Endothelial cell of umbilical vein (primary cell): ENCODE results near the gene BLID. TPM values are rescaled to one million over a fixed set of nuclear protein-coding genes. Genes with fewer than 3 reads are reported as not detected.

Experiments used
- BruUV-seq: library from RNA; stranded (reverse); fragments of 400-500 nt; replicated peaks from 2 replicates; lab custom pipeline; 2021; lab: Mats Ljungman, UMichigan
- CTCF ChIA-PET: fragments of 300-600, 350-600 bp; sonication (Branson Sonifier 250); formaldehyde crosslinking; loops from one replicate; lab custom pipeline; 2021; ENCODE audit warnings: antibody characterized with exemption, inconsistent platforms; lab: Charles Lee
- POLR2A ChIA-PET: fragments of 300-600, 350-600 bp; sonication (Branson Sonifier 250); formaldehyde crosslinking; loops from one replicate; lab custom pipeline; 2021; ENCODE audit warnings: antibody characterized with exemption, inconsistent platforms; lab: Charles Lee
- DNase-seq: peaks from one replicate; pipeline ENCODE4 v3.0.0-alpha.2; 2011; ENCODE audit warnings: low read depth, low spot score
- FAIRE-seq: peaks from 2 replicates; lab custom pipeline; 2011; peaks lifted over from hg19 to GRCh38; lab: Jason Lieb, UNC
- H2AFZ ChIP-seq: 2 replicates; pipeline ENCODE4 v1.6.0; 2012; ENCODE audit warnings: low read depth, low read length, control low read depth, inconsistent platforms
- H3K27ac ChIP-seq: 2 replicates; pipeline ENCODE4 v1.5.1; 2011; ENCODE audit warnings: low read depth, mild to moderate bottlenecking, control low read depth, low read length, moderate library complexity; ENCODE audit not compliant: insufficient read depth
- H3K27me3 ChIP-seq, 2 experiments: 2 replicates each; pipeline versions ENCODE4 v1.6.0 to v1.6.1; 2011; ENCODE audit warnings: low read length in 2 of 2, mixed read lengths in 1 of 2; ENCODE audit not compliant: control insufficient read depth in 2 of 2, insufficient read depth in 2 of 2
- H3K36me3 ChIP-seq, 2 experiments: 2 replicates in 1 of 2; 3 replicates in 1 of 2; pipeline ENCODE4 v1.5.1; 2011; ENCODE audit warnings: low read length in 2 of 2, mild to moderate bottlenecking in 1 of 2, moderate library complexity in 1 of 2; ENCODE audit not compliant: control insufficient read depth in 2 of 2, insufficient read depth in 2 of 2; ENCODE audit errors: extremely low read depth in 1 of 2
- H3K4me1 ChIP-seq: 3 replicates; pipeline ENCODE4 v1.5.1; 2011; ENCODE audit warnings: mild to moderate bottlenecking, low read length; ENCODE audit not compliant: control insufficient read depth, insufficient read depth; ENCODE audit errors: extremely low read depth
- H3K4me2 ChIP-seq: 2 replicates; pipeline ENCODE4 v1.6.1; 2011; ENCODE audit warnings: low read length, control low read depth, mixed read lengths; ENCODE audit not compliant: insufficient read depth
- H3K4me3 ChIP-seq, 3 experiments: fragments of 200-600 bp in 1 of 3; sonication (generic), shearing (Covaris generic) in 1 of 3; replicated peaks in 1 of 3; 2 replicates each; pipeline ENCODE4 v1.5.1; 2011 to 2016; ENCODE audit warnings: control low read depth in 3 of 3, low read length in 3 of 3, mild to moderate bottlenecking in 2 of 3, inconsistent platforms in 1 of 3, low read depth in 1 of 3, moderate library complexity in 1 of 3; ENCODE audit not compliant: insufficient read depth in 1 of 3
- H3K79me2 ChIP-seq: 2 replicates; pipeline ENCODE4 v1.6.0; 2012; ENCODE audit warnings: low read length, inconsistent platforms; ENCODE audit not compliant: control insufficient read depth, insufficient read depth
- H3K9ac ChIP-seq: replicated peaks from 2 replicates; pipeline ENCODE3; 2011; ENCODE audit warnings: low read length, control low read depth; ENCODE audit not compliant: insufficient read depth; ENCODE audit errors: extremely low read depth
- H3K9me1 ChIP-seq: replicated peaks from 3 replicates; pipeline ENCODE4 v1.6.0; 2011; ENCODE audit warnings: mild to moderate bottlenecking, low read length; ENCODE audit not compliant: control insufficient read depth, insufficient read depth; ENCODE audit errors: extremely low read depth
- H3K9me3 ChIP-seq: replicated peaks from 2 replicates; pipeline ENCODE4 v1.5.1; 2012; ENCODE audit warnings: low read length, inconsistent platforms; ENCODE audit not compliant: control insufficient read depth, insufficient read depth
- H4K20me1 ChIP-seq: replicated peaks from 2 replicates; pipeline ENCODE3; 2011; ENCODE audit warnings: mild to moderate bottlenecking, low read length; ENCODE audit not compliant: control insufficient read depth, insufficient read depth; ENCODE audit errors: extremely low read depth
- JUN ChIP-seq: IDR thresholded peaks from 2 replicates; pipeline ENCODE4 v1.6.1; 2011; ENCODE audit warnings: borderline replicate concordance, low read depth; ENCODE audit not compliant: insufficient read length, insufficient read depth
- POLR2A ChIP-seq: IDR thresholded peaks from 2 replicates; pipeline ENCODE4 v1.6.1; 2012; ENCODE audit warnings: low read depth, mild to moderate bottlenecking, control low read depth, low read length
- dilution Hi-C: fragments of 300-500 bp; cut with MboI; formaldehyde crosslinking; loops from one replicate; pipeline ENCODE4 v1.15.0; 2019; ENCODE audit warnings: low sequenced_read_pairs; ENCODE audit not compliant: extremely low pct_ligation_motif_present
- intact Hi-C: fragments of 100-400 bp; cut with micrococcal nuclease; formaldehyde crosslinking; loops from one replicate; pipeline ENCODE4 v1.10.0; 2022
- polyA plus RNA-seq, 4 experiments: library from polyadenylated mRNA; depleted of rRNA in 3 of 4; stranded (reverse) in 3 of 4; unstranded in 1 of 4; fragments of >200 nt; gene quantifications; 2 replicates each; pipeline versions ENCODE4 v1.2.1 to v1.2.3, GENCODE V29; 2011 to 2012; ENCODE audit warnings: missing spikeins in 1 of 4
- total RNA-seq: library from RNA; stranded (reverse); gene quantifications from 2 replicates; pipeline ENCODE4 v1.2.3, GENCODE V29; 2021
- TF ChIP-seq, protein P1 (sequence below), 2 donors: IDR thresholded peaks; 1 replicate in 1 of 2; 2 replicates in 1 of 2; pipeline ENCODE4 v1.5.1; 2011; ENCODE audit warnings: low read length in 2 of 2, mild to moderate bottlenecking in 2 of 2, moderate library complexity in 2 of 2, control low read depth in 1 of 2, inconsistent platforms in 1 of 2, low read depth in 1 of 2; ENCODE audit not compliant: insufficient read depth in 1 of 2; ENCODE audit errors: extremely low read depth in 1 of 2
- TF ChIP-seq, protein P2 (sequence below): IDR thresholded peaks from 2 replicates; pipeline ENCODE4 v1.6.1; 2011; ENCODE audit not compliant: insufficient read depth, insufficient read length

BLID gene
- total and polyA plus RNA-seq, 2 donors (not counting 3 experiments of a cell fraction or from before 2014, with no cell fraction given), result 0.12 to 3.5 TPM

- Histone ChIP-seq H3K4me2 (peak overlapping the region; percentile 97), H3K9me3 (no peaks in the 10 kb centered on the region), H3K4me1 (peaks cover 60% of the 10 kb centered on the region), H3K27ac (peak overlapping the region; percentile 82), H3K36me3 (peaks cover 0 to 12% of the 10 kb centered on the region in 2 experiments), H3K9ac (peak overlapping the region; percentile 78), H3K9me1 (no peaks in the 10 kb centered on the region), H2AFZ (no peak overlapping the region), H4K20me1 (no peaks in the 10 kb centered on the region), H3K27me3 (no peaks in the 10 kb centered on the region), H3K4me3 (peak overlapping the region in 2 of 3 experiments; percentile 36 to 78), H3K79me2 (peaks cover 99% of the 10 kb centered on the region)
- intact Hi-C loops (loop anchor here (1.0 to 2.0 kb wide), 8 partner anchors 20 to 502 kb away; no protein-coding TSS in a partner anchor), dilution Hi-C loops (no loop called here)
- peak; percentile 86 for FAIRE-seq
- TF ChIP-seq, protein P1, sequence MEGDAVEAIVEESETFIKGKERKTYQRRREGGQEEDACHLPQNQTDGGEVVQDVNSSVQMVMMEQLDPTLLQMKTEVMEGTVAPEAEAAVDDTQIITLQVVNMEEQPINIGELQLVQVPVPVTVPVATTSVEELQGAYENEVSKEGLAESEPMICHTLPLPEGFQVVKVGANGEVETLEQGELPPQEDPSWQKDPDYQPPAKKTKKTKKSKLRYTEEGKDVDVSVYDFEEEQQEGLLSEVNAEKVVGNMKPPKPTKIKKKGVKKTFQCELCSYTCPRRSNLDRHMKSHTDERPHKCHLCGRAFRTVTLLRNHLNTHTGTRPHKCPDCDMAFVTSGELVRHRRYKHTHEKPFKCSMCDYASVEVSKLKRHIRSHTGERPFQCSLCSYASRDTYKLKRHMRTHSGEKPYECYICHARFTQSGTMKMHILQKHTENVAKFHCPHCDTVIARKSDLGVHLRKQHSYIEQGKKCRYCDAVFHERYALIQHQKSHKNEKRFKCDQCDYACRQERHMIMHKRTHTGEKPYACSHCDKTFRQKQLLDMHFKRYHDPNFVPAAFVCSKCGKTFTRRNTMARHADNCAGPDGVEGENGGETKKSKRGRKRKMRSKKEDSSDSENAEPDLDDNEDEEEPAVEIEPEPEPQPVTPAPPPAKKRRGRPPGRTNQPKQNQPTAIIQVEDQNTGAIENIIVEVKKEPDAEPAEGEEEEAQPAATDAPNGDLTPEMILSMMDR (IDR thresholded peaks at IDR 0.05; ENCODE audit: extremely low read depth in 1 of 2, insufficient read depth in 1 of 2, low read depth in 1 of 2, low read length in 2 of 2), result no peak
- peak; percentile 19 for TF ChIP-seq POLR2A
- TF ChIP-seq JUN, result no peak
- CTCF ChIA-PET, result interaction anchor here (0.7 to 1.9 kb wide), 8 partner anchors 10 to 58 kb away, joined by 3 to 15 read pairs (median 4); no protein-coding TSS in a partner anchor
- DNase-seq, result peak; percentile 84
- POLR2A ChIA-PET, result interaction anchor here (0.6 kb wide), 1 partner anchor 897 kb away, joined by 3 read pairs; no protein-coding TSS in a partner anchor
- BruUV-seq, result no TSS peak
Measured at GRCh38 chr11:122156940-122157382, 40.9 kb upstream of the BLID start.

DNA sequence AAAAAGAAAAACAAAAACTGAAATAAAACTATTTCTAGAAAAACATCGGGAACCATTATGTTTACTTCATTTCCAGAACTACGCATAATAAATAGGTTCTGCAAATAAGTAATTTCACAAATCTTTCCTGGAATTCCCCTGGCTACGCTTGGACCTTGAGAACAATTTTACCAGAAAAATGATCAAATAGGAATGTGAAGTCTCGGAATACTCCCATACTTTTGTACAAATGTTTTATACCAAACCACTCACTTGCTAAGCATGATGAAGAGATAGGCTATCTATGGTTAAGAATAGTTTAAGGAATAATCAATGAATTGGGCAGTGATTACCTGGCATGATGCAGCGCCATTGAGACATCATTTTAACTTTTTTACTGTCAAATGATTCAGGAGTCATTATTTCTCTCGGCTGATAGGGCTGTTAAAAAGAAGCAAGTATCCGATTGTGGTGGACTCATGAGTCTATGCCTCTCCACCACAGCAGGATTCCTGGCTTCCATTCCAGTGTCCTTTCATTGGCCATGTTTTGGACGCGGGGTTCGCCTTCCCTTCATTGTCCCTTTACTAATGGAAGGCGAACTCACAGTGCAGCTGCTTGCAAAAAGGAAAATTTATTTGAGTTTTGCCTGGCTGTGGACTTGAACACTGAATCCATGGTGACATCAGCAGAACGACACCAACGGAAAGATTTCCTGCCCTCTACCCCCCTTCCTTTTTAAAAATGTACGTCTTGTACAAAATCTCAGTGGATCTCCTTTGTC lies 39.9 kb upstream of the BLID start:
- H3K4me1 ChIP-seq, result peaks cover 49% of the 10 kb centered on the region
- FAIRE-seq, result no peak
- CTCF ChIA-PET, result interaction anchor here (0.9 to 1.9 kb wide), 2 partner anchors 26 to 47 kb away, joined by 4 to 15 read pairs; no protein-coding TSS in a partner anchor

More for the DNA sequence above, 39.9 kb upstream of the BLID start:
- no peak for TF ChIP-seq POLR2A
- TF ChIP-seq, protein P2, sequence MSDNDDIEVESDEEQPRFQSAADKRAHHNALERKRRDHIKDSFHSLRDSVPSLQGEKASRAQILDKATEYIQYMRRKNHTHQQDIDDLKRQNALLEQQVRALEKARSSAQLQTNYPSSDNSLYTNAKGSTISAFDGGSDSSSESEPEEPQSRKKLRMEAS, result no peak
- no peak for TF ChIP-seq JUN
- POLR2A ChIA-PET, result no interaction called here
- dilution Hi-C loops (no loop called here), intact Hi-C loops (loop anchor here (2.0 kb wide), 1 partner anchor 47 kb away; no protein-coding TSS in a partner anchor)
- Histone ChIP-seq H3K36me3 (peaks cover 0 to 18% of the 10 kb centered on the region in 2 experiments), H3K79me2 (peaks cover 99% of the 10 kb centered on the region), H3K9me3 (no peaks in the 10 kb centered on the region), H3K4me2 (peak overlapping the region; percentile 97), H4K20me1 (no peaks in the 10 kb centered on the region), H2AFZ (no peak overlapping the region), H3K4me3 (no peak overlapping the region), H3K27me3 (no peaks in the 10 kb centered on the region), H3K9me1 (no peaks in the 10 kb centered on the region), H3K27ac (peak overlapping the region; percentile 82), H3K9ac (no peak overlapping the region)
- no peak for DNase-seq
- TSS peak; percentile 33 for BruUV-seq
